ENCODE data around the gene NEK1. TPM values are rescaled to one million over a fixed set of nuclear protein-coding genes. Genes with fewer than 3 reads are reported as not detected.

NEK1 gene
- total RNA-seq, 1 experiment from 2014 or later, result 12.3 TPM

GRCh38 chr4:169416461-169416860 is 195.9 kb downstream of the NEK1 start:
- H2AFZ ChIP-seq (ENCODE audit: low read length), result no peak overlapping the region
- H4K20me1 ChIP-seq (ENCODE audit: control insufficient read depth, insufficient read depth, insufficient read length), result no peaks in the 10 kb centered on the region
- H2BK12ac ChIP-seq (ENCODE audit: insufficient read length, low read depth, low read length), result no peak overlapping the region
- no peaks in the 10 kb centered on the region for H3K79me1 ChIP-seq (ENCODE audit: insufficient read depth, low read depth, low read length, poor library complexity, severe bottlenecking)
- H3K79me2 ChIP-seq (ENCODE audit: insufficient read depth, low read length), result no peaks in the 10 kb centered on the region
- H4K91ac ChIP-seq (ENCODE audit: insufficient read length, low read depth, low read length), result no peak overlapping the region
- H3K9me3 ChIP-seq (ENCODE audit: control insufficient read depth, low read depth, low read length), result no peaks in the 10 kb centered on the region
- H2BK120ac ChIP-seq (ENCODE audit: low read depth, low read length, poor library complexity, severe bottlenecking), result no peak overlapping the region
- H3T11ph ChIP-seq (ENCODE audit: low read length), result no peak overlapping the region
- H3K4ac ChIP-seq (ENCODE audit: low read depth, low read length), result no peak overlapping the region
- no peak for TF ChIP-seq CTCF (conservative IDR thresholded peaks at IDR 0.05)
- H2BK5ac ChIP-seq (ENCODE audit: insufficient read length, low read length), result no peak overlapping the region
- H3K56ac ChIP-seq (ENCODE audit: insufficient read length, low read depth, low read length), result no peak overlapping the region
- H3K14ac ChIP-seq (ENCODE audit: insufficient read depth, low read length), result no peak overlapping the region
- no peak overlapping the region for H2BK20ac ChIP-seq (ENCODE audit: low read depth, low read length, poor library complexity, severe bottlenecking)
- peaks cover 7 to 13% of the 10 kb centered on the region in 2 experiments for H3K4me1 Mint-ChIP-seq
- H3K18ac ChIP-seq (ENCODE audit: insufficient read length, low read depth, low read length), result no peak overlapping the region
- no peak overlapping the region for H3K9ac ChIP-seq (ENCODE audit: extremely low read depth, insufficient read length, low read length)
- H3K4me3 Mint-ChIP-seq, result no peak overlapping the region
- H2BK15ac ChIP-seq (ENCODE audit: low read depth, low read length), result no peak overlapping the region
- H3K9me3 Mint-ChIP-seq, result no peaks in the 10 kb centered on the region
- no peaks in the 10 kb centered on the region for H3K36me3 Mint-ChIP-seq (ENCODE audit: insufficient read depth in 1 of 3, low read depth in 3 of 3)
- no peak overlapping the region for H3K23ac ChIP-seq (ENCODE audit: insufficient read length, low read depth, low read length)
- H2AK5ac ChIP-seq (ENCODE audit: insufficient read length, low read length), result no peak overlapping the region
- no CpG with 5 or more reads among the region's 4 CpGs for WGBS (ENCODE audit: extremely low coverage, insufficient read length, low lambda C conversion rate)
- no peaks in the 10 kb centered on the region for H3K23me2 ChIP-seq (ENCODE audit: insufficient read length, low read depth, low read length, poor library complexity, severe bottlenecking)
- H3K27me3 Mint-ChIP-seq (ENCODE audit: low read depth), result no peaks in the 10 kb centered on the region
- no peak for DNase-seq
- H4K8ac ChIP-seq (replicated peaks; ENCODE audit: insufficient read length, low read depth, low read length), result no peak overlapping the region
- no peak overlapping the region for H4K5ac ChIP-seq (ENCODE audit: insufficient read length, low read depth, low read length)
- H3K4me2 ChIP-seq (ENCODE audit: insufficient read depth, insufficient read length, low read length), result no peak overlapping the region
- H3K27me3 ChIP-seq (ENCODE audit: insufficient read depth, low read length), result no peaks in the 10 kb centered on the region
- H3K27ac ChIP-seq (ENCODE audit: insufficient read length, low read depth, low read length), result no peak overlapping the region
- H3K4me1 ChIP-seq (ENCODE audit: insufficient read depth, low read length), result peaks cover 4% of the 10 kb centered on the region; the same call in 1 of the 2 replicates
- no peak overlapping the region for H3K27ac Mint-ChIP-seq

Data from H9 (cell line).